Dedifferentiated amniotic fluid mesenchymal stem cell (primary cell): Measurements from ENCODE around the gene ANKRD63.

Source experiments
- DNase-seq: peaks from one replicate; pipeline ENCODE4 v3.0.0-alpha.2; 2016; ENCODE audit errors: extremely low spot score

ANKRD63 gene

DNA sequence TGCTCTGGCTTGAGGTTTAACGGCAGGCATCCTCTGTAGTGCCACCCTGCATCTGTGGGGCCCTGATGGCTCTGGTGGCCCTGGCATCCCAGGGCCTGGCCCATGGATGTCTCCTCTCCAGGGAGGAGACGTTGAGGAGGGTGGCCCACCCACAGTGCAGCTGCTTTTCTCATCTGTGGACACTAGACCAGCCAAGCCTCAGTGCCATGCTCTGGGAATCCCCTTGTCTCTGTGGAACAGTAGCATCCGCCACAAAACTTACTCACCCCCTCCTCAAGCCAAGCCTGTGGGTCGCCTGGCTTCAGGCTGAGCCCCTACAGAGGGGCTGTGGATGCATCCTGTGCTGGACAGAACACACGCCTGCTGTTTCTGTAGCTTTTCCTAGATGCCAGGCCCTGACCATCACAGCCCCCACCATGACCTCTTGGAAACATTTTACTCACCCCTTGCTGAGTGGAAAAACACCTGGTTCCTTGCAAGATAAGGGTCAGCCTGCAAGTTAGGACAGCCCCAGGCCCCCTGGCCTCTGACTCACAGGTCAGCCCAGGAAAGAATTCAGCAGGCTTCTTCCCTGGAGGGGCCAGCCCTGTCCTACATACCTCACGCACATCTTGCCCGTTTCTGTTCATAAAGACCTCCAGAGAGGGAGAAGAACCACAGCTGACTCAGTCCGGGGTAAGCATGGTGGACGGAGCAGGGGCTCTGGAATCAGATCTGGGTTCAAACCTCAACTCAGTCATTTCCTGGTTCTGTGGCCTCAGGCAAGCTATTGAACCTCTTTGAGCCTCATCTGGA, 25.0 kb downstream of the ANKRD63 start:
- no peak for DNase-seq

GRCh38 chr15:40256638-40257235, 26.1 kb downstream of the ANKRD63 start:
- DNase-seq = no peak

- no peak for DNase-seq
Observed at GRCh38 chr15:40255033-40255432, 27.8 kb downstream of the ANKRD63 start.

DNA sequence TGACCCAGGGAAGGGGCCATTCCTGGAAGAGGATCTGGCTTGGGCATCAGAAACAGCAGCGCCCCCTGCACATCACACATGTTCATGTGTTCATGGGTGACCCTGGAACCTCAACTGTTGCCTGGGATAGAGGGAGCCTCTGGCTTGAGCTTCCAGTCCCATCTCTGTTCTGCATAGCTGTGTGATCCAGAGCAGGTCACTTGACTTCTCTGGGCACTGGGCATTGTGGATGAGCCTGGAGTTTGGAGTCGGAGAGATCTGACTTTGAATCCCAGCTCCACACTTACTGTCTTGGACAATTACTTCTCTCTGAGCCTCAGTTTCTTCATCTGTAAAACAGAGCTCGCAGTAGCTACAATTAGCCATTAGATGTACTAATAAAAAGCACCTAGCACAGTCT, 28.4 kb downstream of the ANKRD63 start:
- DNase-seq = no peak

- DNase-seq = no peak
Observed at GRCh38 chr15:40253167-40253790, 29.6 kb downstream of the ANKRD63 start.

GRCh38 chr15:40252438-40253166, 30.3 kb downstream of the ANKRD63 start:
- DNase-seq = no peak

GRCh38 chr15:40252141-40252437, 30.8 kb downstream of the ANKRD63 start:
- DNase-seq = no peak

- DNase-seq = no peak
Observed at GRCh38 chr15:40251486-40252140, 31.3 kb downstream of the ANKRD63 start.

- DNase-seq = no peak
Observed at GRCh38 chr15:40250771-40251483, 31.9 kb downstream of the ANKRD63 start.

DNA sequence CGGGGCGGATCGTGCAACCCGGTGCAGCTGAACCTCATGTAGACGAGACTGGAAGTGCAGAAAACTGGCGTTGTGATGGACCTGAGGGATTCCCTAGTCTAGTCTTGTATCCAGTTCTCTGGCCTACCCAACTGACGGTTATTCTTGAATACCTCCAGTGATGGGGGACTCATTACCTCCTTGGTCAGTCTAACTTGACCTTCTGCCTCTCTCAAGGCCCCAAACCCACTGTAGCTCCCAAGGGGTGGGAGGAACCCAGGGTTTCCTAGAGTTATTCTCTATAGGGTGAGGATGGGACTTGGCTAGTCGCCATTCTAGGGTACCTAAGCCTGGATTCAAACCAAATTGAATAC, 32.6 kb downstream of the ANKRD63 start:
- DNase-seq = no peak

GRCh38 chr15:40249477-40250303, 33.2 kb downstream of the ANKRD63 start:
- peak; percentile 15 for DNase-seq

DNA sequence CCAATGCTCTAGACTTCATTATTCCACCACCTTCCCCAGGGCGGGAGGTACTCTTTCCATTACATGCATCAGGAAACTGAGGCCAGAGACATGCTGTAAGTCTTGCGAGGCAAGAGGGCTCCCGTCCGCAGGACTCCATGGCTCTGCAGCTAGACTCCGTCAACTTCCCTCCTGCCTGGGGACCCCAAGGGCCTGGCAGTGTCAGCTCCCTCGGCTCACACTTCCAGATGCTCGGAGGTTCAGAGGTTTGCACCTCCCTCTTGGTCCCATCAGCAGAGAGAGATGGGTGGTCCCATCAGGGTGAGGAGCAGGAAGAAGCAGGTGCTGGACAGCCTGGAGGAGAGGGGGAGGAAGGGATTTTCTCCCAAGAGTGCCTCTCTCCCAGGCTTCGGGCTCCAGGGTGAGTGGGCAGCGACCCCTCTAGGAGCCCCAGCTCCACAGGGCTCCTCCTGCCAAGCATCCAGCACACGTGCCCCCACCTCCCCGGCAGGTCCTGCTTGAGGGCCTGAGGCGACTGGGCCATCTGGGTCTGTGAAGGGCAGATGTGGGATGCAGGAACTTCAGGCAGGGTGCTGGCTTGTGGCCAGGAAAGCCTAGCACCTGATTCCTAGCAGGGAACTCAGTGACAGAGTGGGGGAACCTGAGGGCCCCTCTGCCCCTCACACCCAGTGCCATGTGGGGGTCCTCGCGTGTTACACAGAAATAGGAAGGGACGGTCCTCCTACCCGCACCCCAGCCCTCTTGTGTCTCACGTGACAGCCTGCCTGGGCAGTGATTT, 34.7 kb downstream of the ANKRD63 start:
- no peak for DNase-seq

GRCh38 chr15:40247406-40247971, 35.4 kb downstream of the ANKRD63 start:
- DNase-seq = no peak

DNA sequence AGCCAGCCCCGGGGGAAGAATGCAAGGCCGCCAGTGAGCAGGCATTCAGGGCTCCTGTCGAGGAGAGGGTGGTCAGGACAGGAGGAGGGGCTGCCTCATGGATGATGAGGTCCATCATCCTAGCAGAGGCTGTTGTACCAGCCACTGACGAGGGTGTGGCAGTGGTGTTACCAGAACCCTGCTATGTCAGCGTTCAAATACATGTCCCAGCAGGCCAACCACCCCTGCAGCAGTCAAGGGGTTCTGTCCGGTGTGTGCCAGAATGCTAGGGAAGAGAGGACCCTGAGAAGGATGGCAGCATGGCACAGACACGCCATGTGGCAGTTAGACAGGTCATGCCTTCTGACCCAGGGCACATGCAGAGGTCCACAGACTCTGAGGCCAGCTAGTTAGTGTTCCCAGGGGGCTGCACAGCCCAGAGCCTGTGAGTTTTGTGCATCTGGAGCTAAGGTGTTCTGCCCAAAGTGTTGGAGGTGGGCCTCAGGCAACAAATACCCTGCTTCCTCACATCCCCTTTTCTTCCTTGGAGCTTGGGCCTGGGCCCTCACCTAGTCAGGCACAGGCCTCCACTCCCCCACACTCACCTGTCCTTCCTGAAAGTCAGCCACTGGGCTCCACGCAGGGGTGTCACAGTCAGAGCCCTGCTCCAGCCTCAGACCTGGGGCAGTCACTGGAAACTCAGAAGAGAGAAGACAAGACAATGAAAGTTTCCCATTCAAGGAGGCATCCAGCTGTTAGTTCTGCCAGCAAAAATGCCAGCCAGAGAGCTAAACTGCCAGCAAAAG, 36.2 kb downstream of the ANKRD63 start:
- DNase-seq = no peak

- DNase-seq = no peak
Observed at GRCh38 chr15:40245666-40246450, 37.0 kb downstream of the ANKRD63 start.

- DNase-seq = no peak
Observed at GRCh38 chr15:40244961-40245523, 37.8 kb downstream of the ANKRD63 start.

GRCh38 chr15:40243126-40243810, 39.6 kb downstream of the ANKRD63 start:
- no peak for DNase-seq
